ENCODE data around the gene IPMK. TPM values are rescaled to one million over a fixed set of nuclear protein-coding genes. Genes with fewer than 3 reads are reported as not detected.
"Not testable (repeated sequence)": the region's sequence is repeated elsewhere in the genome, so short reads cannot be mapped to it uniquely, and the experiment has no call there.

Gene IPMK
- total RNA-seq, 4 donors from 2014 or later: 0.26 to 10.8 (median 3.8) TPM

DNA sequence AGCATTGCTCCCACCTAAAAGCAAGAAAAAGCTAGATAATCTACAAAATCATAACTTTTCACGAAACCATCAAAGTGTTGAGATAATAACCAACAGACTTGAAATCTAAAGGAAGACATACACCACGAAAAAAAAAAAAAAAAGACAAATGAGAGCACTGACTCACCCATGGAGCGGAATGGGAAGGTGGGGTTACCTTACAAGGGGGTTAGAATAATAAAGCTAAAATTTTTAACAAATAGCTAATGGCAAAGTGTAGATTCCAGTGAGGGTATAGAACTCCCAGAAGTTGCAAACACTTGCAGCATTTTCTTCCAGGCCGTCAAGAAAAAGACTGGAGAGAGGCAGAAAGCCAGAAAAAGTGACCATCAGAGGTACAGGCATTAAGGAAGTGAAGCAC lies 27.2 kb downstream of the IPMK start:
- no peak overlapping the region for H3K4me3 ChIP-seq
- TF ChIP-seq CTCF (IDR thresholded peaks at IDR 0.05) (no peak), POLR2A (IDR thresholded peaks at IDR 0.05) (no peak)
- H3K4me1 ChIP-seq: no peaks in the 10 kb centered on the region
- no peaks in the 10 kb centered on the region for H3K27me3 ChIP-seq
- intact Hi-C loops (cut with DNase I; ENCODE audit: low total_unique reads): no loop called here
- no peaks in the 10 kb centered on the region for H3K36me3 ChIP-seq
- no peak for DNase-seq
- no peak overlapping the region for H3K27ac ChIP-seq
- no peaks in the 10 kb centered on the region for H3K9me3 ChIP-seq

GRCh38 chr10:58239561-58240169 lies 28.0 kb downstream of the IPMK start:
- Histone ChIP-seq H3K27me3 (no peaks in the 10 kb centered on the region), H3K4me1 (no peaks in the 10 kb centered on the region), H3K4me3 (no peak overlapping the region), H3K27ac (no peak overlapping the region), H3K9me3 (no peaks in the 10 kb centered on the region), H3K36me3 (no peaks in the 10 kb centered on the region)
- TF ChIP-seq CTCF (IDR thresholded peaks at IDR 0.05): no peak
- no peak for TF ChIP-seq POLR2A (IDR thresholded peaks at IDR 0.05)
- intact Hi-C loops (cut with DNase I; ENCODE audit: low total_unique reads): no loop called here
- DNase-seq: no peak

DNA sequence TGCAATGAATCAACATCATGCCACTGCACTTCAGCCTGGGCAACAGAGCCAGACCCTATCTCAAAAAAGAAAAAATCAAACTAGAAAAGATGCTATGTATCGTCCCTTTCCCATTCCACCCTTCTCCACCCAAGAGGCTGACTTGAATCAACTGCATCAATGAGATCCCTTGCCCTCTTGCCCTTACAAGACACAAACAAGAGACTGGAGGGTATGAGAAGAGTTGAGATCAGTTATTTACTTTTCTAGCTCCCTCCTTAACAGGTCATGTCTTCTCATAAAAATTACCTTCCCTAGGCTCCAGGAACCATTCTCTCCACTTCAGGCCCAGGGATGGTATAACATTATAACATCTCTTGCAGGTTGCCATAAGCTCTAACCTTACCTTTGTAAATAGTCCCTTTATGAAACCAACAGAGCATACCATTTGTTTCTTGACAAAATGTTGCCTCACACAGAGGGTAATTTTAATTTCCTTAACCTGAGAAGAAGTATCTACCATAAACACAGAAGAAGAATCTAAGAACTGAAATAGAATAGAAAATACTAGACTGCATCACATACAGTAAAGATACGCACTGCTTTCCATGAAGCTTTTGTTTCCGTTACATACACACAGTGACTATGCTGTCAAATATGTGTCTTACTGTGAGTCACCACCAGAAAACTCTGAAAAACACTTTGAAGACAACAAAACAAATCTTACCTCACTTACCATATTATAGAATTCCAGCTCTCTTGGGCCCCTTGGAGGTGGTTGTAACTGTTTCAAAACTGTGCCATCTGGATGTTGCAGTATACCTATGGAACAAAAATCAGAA lies 30.5 kb downstream of the IPMK start:
- Histone ChIP-seq H3K9me3 (no peaks in the 10 kb centered on the region), H3K27ac (no peak overlapping the region), H3K27me3 (no peaks in the 10 kb centered on the region), H3K36me3 (no peaks in the 10 kb centered on the region), H3K4me3 (no peak overlapping the region), H3K4me1 (no peaks in the 10 kb centered on the region)
- no peak for DNase-seq
- intact Hi-C loops (cut with DNase I; ENCODE audit: low total_unique reads): no loop called here
- TF ChIP-seq POLR2A (IDR thresholded peaks at IDR 0.05) (no peak), CTCF (IDR thresholded peaks at IDR 0.05) (no peak)

DNA sequence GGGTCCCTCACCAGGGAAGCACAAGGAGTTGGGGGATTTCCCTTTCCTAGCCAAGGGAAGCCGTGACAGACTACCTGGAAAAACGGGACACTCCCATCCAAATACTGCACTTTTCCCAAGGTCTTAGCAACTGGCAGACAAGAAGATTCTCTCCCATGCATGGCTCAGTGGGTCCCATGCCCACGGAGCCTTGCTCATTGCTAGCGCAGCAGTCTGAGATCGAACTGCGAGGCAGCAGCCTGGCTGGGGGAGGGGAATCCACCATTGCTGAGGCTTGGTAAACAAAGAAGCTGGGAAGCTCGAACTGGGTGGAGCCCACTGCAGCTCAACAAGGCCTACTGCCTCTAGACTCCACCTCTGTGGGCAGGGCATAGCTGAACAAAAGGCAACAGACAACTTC lies 37.8 kb downstream of the IPMK start:
- H3K27me3 ChIP-seq; H3K36me3 ChIP-seq; intact Hi-C loops (cut with DNase I; ENCODE audit: low total_unique reads); H3K4me3 ChIP-seq; H3K27ac ChIP-seq; DNase-seq; H3K9me3 ChIP-seq; H3K4me1 ChIP-seq: not testable (repeated sequence)

- intact Hi-C loops (cut with DNase I; ENCODE audit: low total_unique reads): no loop called here
- TF ChIP-seq POLR2A (IDR thresholded peaks at IDR 0.05): no peak
- no peak for TF ChIP-seq CTCF (IDR thresholded peaks at IDR 0.05)
- no peak for DNase-seq
Measured at GRCh38 chr10:58225654-58226053, 42.0 kb downstream of the IPMK start.

More at GRCh38 chr10:58225654-58226053, 42.0 kb downstream of the IPMK start:
- Histone ChIP-seq H3K27ac (no peak overlapping the region), H3K4me1 (no peaks in the 10 kb centered on the region), H3K27me3 (no peaks in the 10 kb centered on the region), H3K4me3 (no peak overlapping the region), H3K9me3 (no peaks in the 10 kb centered on the region), H3K36me3 (peaks cover 0 to 3% of the 10 kb centered on the region in 2 donors)

Measured in uterus (tissue), 4 donors.